K562 (cell line): ENCODE data around the gene CEP68. TPM values are rescaled to one million over a fixed set of nuclear protein-coding genes. Genes with fewer than 3 reads are reported as not detected.

Experiments
- ARID1B ChIP-seq: fragments of 450-650 bp; IDR thresholded peaks from 2 replicates; pipeline ENCODE4 v1.6.1; 2016; ENCODE audit warnings: antibody characterized with exemption, mild to moderate bottlenecking, inconsistent platforms
- ARID2 ChIP-seq: fragments of 450-650 bp; IDR thresholded peaks from 2 replicates; pipeline ENCODE4 v1.6.1; 2017; ENCODE audit warnings: antibody characterized with exemption, mild to moderate bottlenecking
- CEBPG ChIP-seq, 3 experiments: fragments of 200-800 bp in 1 of 3; sonication (Bioruptor generic) in 1 of 3; sonication (generic) in 1 of 3; formaldehyde crosslinking in 1 of 3; IDR thresholded peaks in 2 of 3; conservative IDR thresholded peaks in 1 of 3; 2 replicates each; pipeline versions ENCODE4 v1.6.1 to v1.8.0; 2016 to 2022; ENCODE audit warnings: missing compliant biosample characterization in 2 of 3, missing genetic modification characterization in 2 of 3, mild to moderate bottlenecking in 1 of 3, missing genetic modification reagents in 1 of 3
- CREB3L1 ChIP-seq: fragments of 450-650 bp; IDR thresholded peaks from 2 replicates; pipeline ENCODE4 v1.6.1; 2014; ENCODE audit warnings: low read depth, mild to moderate bottlenecking, moderate library complexity, borderline replicate concordance
- CTCFL ChIP-seq: IDR thresholded peaks from 2 replicates; pipeline ENCODE4 v1.6.1; 2011; ENCODE audit warnings: borderline replicate concordance, low read depth, mild to moderate bottlenecking, moderate library complexity, low read length; ENCODE audit not compliant: insufficient read depth, poor library complexity, severe bottlenecking
- ELF2 ChIP-seq: fragments of 250-450 bp; sonication (Bioruptor Pico); IDR thresholded peaks from 2 replicates; pipeline ENCODE4 v1.5.0; 2021; ENCODE audit warnings: mild to moderate bottlenecking
- ESRRA ChIP-seq: fragments of 450-650 bp; IDR thresholded peaks from 2 replicates; pipeline ENCODE4 v1.6.1; 2014; ENCODE audit warnings: low read depth, mild to moderate bottlenecking, moderate library complexity, borderline replicate concordance
- FIP1L1 ChIP-seq: fragments of 200-400 bp; formaldehyde crosslinking; IDR thresholded peaks from 2 replicates; pipeline ENCODE4 v1.6.1; 2018; ENCODE audit warnings: mild to moderate bottlenecking, low read depth, low read length; ENCODE audit not compliant: poor library complexity, severe bottlenecking
- HBP1 ChIP-seq: fragments of 450-650 bp; formaldehyde crosslinking; IDR thresholded peaks from 2 replicates; pipeline ENCODE4 v1.4.0; 2022; ENCODE audit warnings: missing genetic modification characterization
- HMG20A ChIP-seq: fragments of 450-650 bp; formaldehyde crosslinking; conservative IDR thresholded peaks from 2 replicates; pipeline ENCODE4 v1.4.0; 2020; ENCODE audit warnings: mild to moderate bottlenecking, mixed read lengths
- JUN ChIP-seq, 2 experiments: sonication (generic) in 1 of 2; formaldehyde crosslinking in 1 of 2; IDR thresholded peaks; 2 replicates each; pipeline versions ENCODE4 v1.6.1 to v1.8.0; 2012 to 2022; ENCODE audit warnings: borderline replicate concordance in 2 of 2, mild to moderate bottlenecking in 2 of 2, improper control_type of control experiment in 1 of 2, low read depth in 1 of 2, low read length in 1 of 2, missing genetic modification reagents in 1 of 2
- JUND ChIP-seq, 2 experiments: IDR thresholded peaks; 2 replicates in 1 of 2; 3 replicates in 1 of 2; pipeline ENCODE4 v1.6.1; 2011; ENCODE audit warnings: borderline replicate concordance in 2 of 2, low read depth in 2 of 2, low read length in 2 of 2, improper control_type of control experiment in 1 of 2, missing biosample characterization in 1 of 2, missing genetic modification characterization in 1 of 2, missing genetic modification reagents in 1 of 2
- KHSRP ChIP-seq: fragments of 450-650 bp; IDR thresholded peaks from 2 replicates; pipeline ENCODE4 v1.6.1; 2017
- KLF1 ChIP-seq: fragments of 450-650 bp; IDR thresholded peaks from 2 replicates; pipeline ENCODE4 v1.6.1; 2016; ENCODE audit warnings: missing genetic modification characterization, missing compliant biosample characterization
- MXI1 ChIP-seq: IDR thresholded peaks from 2 replicates; pipeline ENCODE4 v1.6.1; 2011; ENCODE audit warnings: low read depth, mild to moderate bottlenecking, improper control_type of control experiment, low read length
- ZNF277 ChIP-seq: fragments of 250-450 bp; sonication (Bioruptor Pico); IDR thresholded peaks from 2 replicates; pipeline ENCODE4 v1.8.0; 2022; ENCODE audit warnings: inconsistent platforms, mild to moderate bottlenecking, moderate library complexity, borderline replicate concordance
- polyA plus RNA-seq, 8 experiments: library from polyadenylated mRNA; depleted of rRNA in 4 of 8; stranded (reverse) in 5 of 8; unstranded in 3 of 8; fragments of >200 nt; fragmentation: Nextera tagmentation in 2 of 8; fragmentation: Illumina TruSeq in 1 of 8; extraction: Ambion mirVana in 2 of 8; extraction: Trizol in 1 of 8; gene quantifications; 2 replicates each; pipeline versions ENCODE4 v1.2.1 to v1.2.3, GENCODE V29; 2011 to 2014; ENCODE audit warnings: inconsistent platforms in 1 of 8, missing spikeins in 1 of 8
- total RNA-seq, 7 experiments: library from RNA; depleted of rRNA in 6 of 7; stranded (reverse); fragments of >200 nt in 6 of 7; fragmentation: Illumina TruSeq in 2 of 7; extraction: Trizol in 2 of 7; gene quantifications; 2 replicates each; pipeline versions ENCODE4 v1.2.1 to v1.2.3, GENCODE V29; 2011 to 2021; ENCODE audit warnings: low replicate concordance in 1 of 7

The CEP68 gene
- total and polyA plus RNA-seq, 9 of the 15 experiments (the other 6 are each of a cell fraction or from before 2014, with no cell fraction given) = 1.4 to 8.5 (median 5.2) TPM

GRCh38 chr2:65129826-65130663, 73.8 kb downstream of the CEP68 start, which contains the start of gene RAB1A (continued):
- TF ChIP-seq HMG20A = no peak
- TF ChIP-seq KHSRP = 0 out of 2 replicates have a peak, but pooled peaks have one; percentile 29
- TF ChIP-seq KLF1 (tag) = no peak
- peak; percentile 90 for TF ChIP-seq JUN (IDR thresholded peaks at IDR 0.05; ENCODE audit: borderline replicate concordance, low read depth, low read length)
- no peak; the same call in 1 of the 2 replicates for TF ChIP-seq JUN (CRISPR knock-in tag; IDR thresholded peaks at IDR 0.05; ENCODE audit: borderline replicate concordance)
- peak; percentile 49; the same call in 1 of the 2 replicates for TF ChIP-seq ESRRA
- 0 out of 2 replicates have a peak, but pooled peaks have one; percentile 34 for TF ChIP-seq ARID2
- peak; percentile 96 for TF ChIP-seq ELF2 (CRISPR knock-in tag)
- peak; percentile 95 for TF ChIP-seq JUND (IDR thresholded peaks at IDR 0.05; ENCODE audit: borderline replicate concordance, low read depth, low read length)
- TF ChIP-seq JUND (tag; IDR thresholded peaks at IDR 0.05; ENCODE audit: borderline replicate concordance, low read depth, low read length) = peak; percentile 89; the same call in 1 of the 3 replicates
- peak; percentile 97 for TF ChIP-seq CTCFL
- TF ChIP-seq ARID1B = peak; percentile 11; the same call in 1 of the 2 replicates
- TF ChIP-seq MXI1 = peak; percentile 82
- TF ChIP-seq CREB3L1 = peak; percentile 89; the same call in 1 of the 2 replicates
- peak; percentile 33; the same call in 1 of the 2 replicates for TF ChIP-seq HBP1
- TF ChIP-seq FIP1L1 = peak; percentile 51
- TF ChIP-seq ZNF277 (CRISPR knock-in tag) = no peak
- no peak; the same call in 1 of the 2 replicates for TF ChIP-seq CEBPG (CRISPR knock-in tag; IDR thresholded peaks at IDR 0.05)
- peak; percentile 13 to 40; a peak in 3 of 4 replicates for TF ChIP-seq CEBPG (tag; conservative IDR thresholded peaks at IDR 0.05 in 1 of 2, IDR thresholded peaks at IDR 0.05 in 1 of 2)
